GM12865 (cell line): ENCODE results near the gene SCAF4.

ENCODE experiments used
- DNase-seq: peaks from one replicate; pipeline ENCODE4 v3.0.0; 2010; ENCODE audit warnings: low read depth
- H3K4me3 ChIP-seq: 2 replicates; pipeline ENCODE4 v1.5.1; 2011; ENCODE audit warnings: mild to moderate bottlenecking, low read depth, low read length, control low read depth
- CTCF ChIP-seq: IDR thresholded peaks from 2 replicates; pipeline ENCODE4 v1.5.1; 2011; ENCODE audit warnings: low read length, control low read depth, low read depth, inconsistent platforms; ENCODE audit not compliant: insufficient read depth; ENCODE audit errors: missing control alignments

The SCAF4 gene

GRCh38 chr21:31730712-31731055 lies 1.2 kb downstream of the SCAF4 start:
- peak overlapping the region; percentile 62 for H3K4me3 ChIP-seq
- no peak for TF ChIP-seq CTCF
- peak; percentile 13 for DNase-seq

GRCh38 chr21:31729622-31730343 lies 2.1 kb downstream of the SCAF4 start:
- no peak for TF ChIP-seq CTCF
- H3K4me3 ChIP-seq: peak overlapping the region; percentile 62
- no peak for DNase-seq

DNA sequence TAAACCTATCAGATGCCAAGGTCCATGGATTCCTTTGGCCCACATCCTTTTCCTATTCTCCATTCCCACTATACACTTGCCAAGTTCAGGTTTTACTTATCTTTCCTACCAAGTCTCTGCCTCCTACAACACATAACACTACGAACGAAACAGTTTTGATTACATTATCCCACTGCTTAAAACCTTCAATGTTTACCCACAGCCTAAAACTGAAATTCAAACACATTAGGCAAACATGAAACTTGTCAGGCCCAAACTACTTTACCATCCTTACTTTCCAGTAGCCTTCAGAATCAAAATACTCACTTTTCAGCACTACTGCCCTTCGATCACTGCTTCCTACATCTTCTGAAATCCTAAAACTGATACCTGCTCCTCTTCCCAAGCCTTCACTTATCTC lies 3.0 kb downstream of the SCAF4 start:
- no peak overlapping the region for H3K4me3 ChIP-seq
- TF ChIP-seq CTCF: no peak
- DNase-seq: no peak

GRCh38 chr21:31728191-31728590 lies 3.7 kb downstream of the SCAF4 start:
- no peak for DNase-seq
- no peak overlapping the region for H3K4me3 ChIP-seq
- TF ChIP-seq CTCF: no peak

DNA sequence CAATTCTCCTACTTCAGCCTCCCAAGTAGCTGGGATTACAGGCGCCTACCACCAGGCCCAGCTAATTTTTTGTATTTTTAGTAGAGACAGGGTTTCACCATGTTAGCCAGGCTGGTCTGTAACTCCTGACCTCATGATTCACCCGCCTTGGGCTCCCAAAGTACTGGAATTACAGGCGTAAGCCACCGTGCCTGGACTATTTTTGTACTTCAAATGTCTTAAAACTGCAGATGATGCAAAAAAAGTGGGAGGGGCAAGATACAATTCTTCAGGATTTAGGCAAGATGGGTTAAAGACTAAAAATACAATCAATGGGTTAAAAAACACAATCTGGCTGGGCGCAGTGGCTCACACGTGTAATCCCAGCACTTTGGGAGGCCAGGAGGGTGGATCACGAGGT lies 4.7 kb downstream of the SCAF4 start:
- DNase-seq: no peak
- no peak overlapping the region for H3K4me3 ChIP-seq
- no peak for TF ChIP-seq CTCF

DNA sequence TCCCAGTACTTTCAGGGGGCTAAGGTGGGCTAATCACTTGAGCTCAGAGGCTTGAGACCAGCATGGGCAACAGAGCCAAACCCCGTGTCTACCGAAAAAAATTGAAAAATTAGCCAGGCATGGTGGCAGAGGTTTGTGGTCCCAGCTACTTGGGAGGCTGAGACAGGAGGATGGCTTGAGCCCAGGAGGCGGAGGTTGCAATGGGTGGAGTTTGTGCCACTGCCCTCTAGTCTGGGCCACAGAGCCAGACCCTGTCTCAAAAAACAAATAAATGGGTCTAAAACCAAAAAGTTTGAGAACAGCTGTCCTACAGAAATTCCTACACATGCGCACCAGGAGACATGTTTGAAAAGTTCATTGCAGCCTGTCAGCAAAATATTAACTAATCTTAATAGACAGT lies 5.5 kb downstream of the SCAF4 start:
- H3K4me3 ChIP-seq: no peak overlapping the region
- TF ChIP-seq CTCF: no peak
- no peak for DNase-seq

DNA sequence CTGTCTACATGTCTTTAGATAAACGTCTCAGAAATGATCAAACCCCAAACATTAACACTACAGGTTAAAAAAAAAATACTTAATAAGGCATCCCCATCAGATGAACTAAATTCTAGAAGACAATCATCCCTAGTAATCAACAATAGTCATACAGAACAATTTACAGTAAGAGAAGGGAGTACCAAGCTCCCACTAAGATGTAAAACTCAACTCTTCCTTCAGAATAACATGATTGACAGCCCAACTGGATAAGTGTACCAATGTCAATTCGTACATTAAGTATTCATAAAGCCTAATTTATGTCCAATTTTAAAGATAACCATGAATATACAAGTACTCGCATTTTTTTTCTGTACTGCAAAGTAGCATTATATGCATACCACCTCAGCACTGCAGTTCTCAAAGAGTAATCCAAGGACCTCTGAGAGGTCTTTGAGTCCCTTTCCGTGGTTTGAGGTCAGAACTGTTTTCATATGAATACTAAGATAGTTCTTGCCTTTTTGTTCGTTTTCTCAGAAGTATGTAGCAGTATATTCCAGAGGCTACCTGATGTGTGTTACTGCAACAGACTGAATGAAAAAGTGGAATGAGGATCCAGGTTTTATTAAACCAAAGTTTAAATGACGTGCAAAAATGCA lies 6.6 kb downstream of the SCAF4 start:
- no peak overlapping the region for H3K4me3 ChIP-seq
- DNase-seq: peak; percentile 10
- no peak for TF ChIP-seq CTCF
